HG02943 (cell line): ENCODE results near the gene TARBP2.

Experiments used
- ATAC-seq: cut with Tn5 transposase; IDR thresholded peaks from one replicate; pipeline ENCODE4 v1.9.1; 2021; ENCODE audit warnings: mild to moderate bottlenecking, low read depth, moderate library complexity; ENCODE audit not compliant: unreplicated experiment

TARBP2 gene

GRCh38 chr12:53551889-53552291 is 50.8 kb downstream of the TARBP2 start:
- ATAC-seq = no peak

DNA sequence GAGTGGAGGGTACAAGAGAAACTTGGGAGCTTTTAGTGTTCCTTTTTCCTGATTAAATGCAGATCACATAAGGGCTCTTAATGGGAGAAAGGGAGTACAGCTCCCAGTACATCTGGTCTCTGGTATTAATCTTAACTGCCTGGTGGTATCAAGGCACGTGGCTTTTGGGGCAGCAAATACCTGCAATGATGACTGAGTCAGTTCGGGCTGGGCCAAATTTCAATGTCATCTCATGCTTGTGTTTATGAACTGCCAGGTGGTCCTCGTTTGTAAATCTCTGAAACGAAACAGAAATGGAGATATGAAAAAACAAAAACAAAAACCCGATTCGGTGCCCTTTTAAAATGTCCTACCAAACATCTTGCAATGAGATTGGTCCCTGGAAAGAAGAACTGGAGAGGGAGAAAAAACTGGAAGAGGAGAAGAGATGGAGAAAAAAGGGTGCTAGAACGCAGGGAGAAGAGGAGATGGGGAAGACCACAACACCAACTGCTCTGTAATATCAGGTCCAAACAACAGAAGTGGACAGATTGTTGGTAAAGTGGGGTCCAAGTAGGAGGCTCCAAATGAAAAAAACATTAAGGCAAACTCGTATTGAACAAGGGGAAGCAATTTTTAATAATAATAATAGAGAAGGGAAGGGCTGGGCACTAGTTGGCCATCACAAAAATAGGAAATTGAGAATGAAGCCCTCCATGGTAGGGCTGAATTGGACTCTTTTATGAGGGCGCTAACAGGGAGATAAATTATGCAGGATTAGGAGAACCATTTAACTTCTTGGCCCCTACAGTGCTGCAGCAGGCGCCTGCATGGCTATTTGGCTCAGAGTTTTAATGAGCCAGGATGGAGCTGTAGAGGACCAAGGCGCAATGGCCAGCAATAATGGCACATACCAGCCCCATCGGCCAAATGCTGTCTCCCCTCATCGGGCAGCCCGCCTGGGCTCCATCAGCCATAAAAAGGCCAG is 51.6 kb downstream of the TARBP2 start:
- ATAC-seq = no peak
